DND-41 (cell line): Measurements from ENCODE around the gene NEDD4L.

Source experiments
- CTCF ChIP-seq: IDR thresholded peaks from 2 replicates; pipeline ENCODE4 v1.5.1; 2012; ENCODE audit warnings: borderline replicate concordance, low read length, moderate library complexity, mild to moderate bottlenecking; ENCODE audit not compliant: poor library complexity, severe bottlenecking; ENCODE audit errors: extremely low read depth
- EZH2 ChIP-seq: IDR thresholded peaks from 3 replicates; pipeline ENCODE4 v1.6.1; 2012; ENCODE audit warnings: borderline replicate concordance, low read depth, mild to moderate bottlenecking, moderate library complexity, low read length, inconsistent platforms; ENCODE audit not compliant: severe bottlenecking

DNA sequence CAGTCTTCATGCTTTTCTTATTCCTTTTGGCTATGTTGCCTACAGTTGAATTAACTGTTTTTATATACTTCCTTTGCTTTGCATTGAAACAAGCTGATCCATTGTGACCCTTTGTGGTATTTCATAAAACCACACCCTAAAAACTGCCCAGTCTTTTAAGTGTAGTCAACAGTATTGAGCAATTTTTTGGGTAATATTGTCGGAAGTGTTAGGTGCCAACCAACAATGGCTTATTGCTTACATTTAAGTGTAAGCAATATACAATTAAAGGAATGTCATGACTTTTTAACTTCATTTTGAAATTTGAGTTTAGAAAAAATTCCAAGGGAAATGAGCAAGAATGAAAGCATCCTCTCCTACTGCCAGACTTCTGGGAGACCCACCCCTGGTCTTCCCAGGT lies 174.1 kb downstream of the NEDD4L start:
- no peak for TF ChIP-seq CTCF
- no peak for TF ChIP-seq EZH2
